ENCODE data around the gene DDAH1. TPM values are rescaled to one million over a fixed set of nuclear protein-coding genes. Genes with fewer than 3 reads are reported as not detected.

The DDAH1 gene
- total and polyA plus RNA-seq, 7 donors = 11.5 to 43.2 (median 25.2) TPM

GRCh38 chr1:85275701-85276214 lies 189.2 kb downstream of the DDAH1 start:
- peaks cover 0 to 39% (median 31%) of the 10 kb centered on the region in 4 donors for H3K4me1 ChIP-seq
- no peak for DNase-seq
- no peaks in the 10 kb centered on the region for H3K9me3 ChIP-seq
- H3K27ac ChIP-seq = peak overlapping the region; percentile 95 to 98 (median 96)
- WGBS, 2 donors = 1% methylated on average over 13 of the region's 13 CpGs
- TF ChIP-seq POLR2AphosphoS5 (IDR thresholded peaks at IDR 0.05) (no peak), CTCF (IDR thresholded peaks at IDR 0.05) (no peak), EP300 (IDR thresholded peaks at IDR 0.05) (no peak)
- intact Hi-C loops (cut with DNase I) = no loop called here
- no peaks in the 10 kb centered on the region for H3K27me3 ChIP-seq
- H3K36me3 ChIP-seq = peaks cover 0 to 2% (median under 1%) of the 10 kb centered on the region in 4 donors
- peak overlapping the region; percentile 74 to 96 (median 95) for H3K4me3 ChIP-seq

- TF ChIP-seq EP300 (IDR thresholded peaks at IDR 0.05) (no peak), POLR2AphosphoS5 (IDR thresholded peaks at IDR 0.05) (peak in 2 of 4 donors; percentile 27 to 47)
- peak overlapping the region; percentile 74 to 96 (median 95) for H3K4me3 ChIP-seq
- DNase-seq = no peak
- H3K9me3 ChIP-seq = no peaks in the 10 kb centered on the region
- H3K27ac ChIP-seq = peak overlapping the region; percentile 95 to 98 (median 96)
- H3K36me3 ChIP-seq = peaks cover 0 to 10% (median 6%) of the 10 kb centered on the region in 4 donors
- no peaks in the 10 kb centered on the region for H3K27me3 ChIP-seq
- H3K4me1 ChIP-seq = peaks cover 0 to 39% (median 31%) of the 10 kb centered on the region in 4 donors
- WGBS, 2 donors = 11 to 34% methylated on average over 1 of the region's 1 CpG
- intact Hi-C loops (cut with DNase I) = no loop called here
These were observed 189.9 kb downstream of the DDAH1 start for GRCh38 chr1:85274969-85275453.

GRCh38 chr1:85273397-85273796 lies 191.6 kb downstream of the DDAH1 start:
- H3K4me3 ChIP-seq = no peak overlapping the region

GRCh38 chr1:85268801-85269585 lies 196.0 kb downstream of the DDAH1 start:
- 47 to 86% methylated on average over 5 of the region's 5 CpGs for WGBS, 2 donors
- no peak overlapping the region for H3K4me3 ChIP-seq
- intact Hi-C loops (cut with DNase I) = no loop called here
- H3K36me3 ChIP-seq = peaks cover 0 to 63% (median 30%) of the 10 kb centered on the region in 4 donors
- no peak for TF ChIP-seq POLR2A (IDR thresholded peaks at IDR 0.05)
- TF ChIP-seq POLR2AphosphoS5 (IDR thresholded peaks at IDR 0.05) = no peak
- no peak for TF ChIP-seq EP300 (IDR thresholded peaks at IDR 0.05)
- no peak for TF ChIP-seq CTCF (IDR thresholded peaks at IDR 0.05)
- no peak for DNase-seq
- peaks cover 0 to 16% (median 10%) of the 10 kb centered on the region in 4 donors for H3K4me1 ChIP-seq
- H3K27ac ChIP-seq = no peak overlapping the region
- no peaks in the 10 kb centered on the region for H3K9me3 ChIP-seq
- H3K27me3 ChIP-seq = no peaks in the 10 kb centered on the region

More at GRCh38 chr1:85273397-85273796, 191.6 kb downstream of the DDAH1 start:
- TF ChIP-seq EP300 (IDR thresholded peaks at IDR 0.05) (no peak), POLR2A (IDR thresholded peaks at IDR 0.05) (no peak)
- peaks cover 0 to 26% (median 19%) of the 10 kb centered on the region in 4 donors for H3K36me3 ChIP-seq
- DNase-seq = no peak
- H3K27me3 ChIP-seq = no peaks in the 10 kb centered on the region
- intact Hi-C loops (cut with DNase I) = no loop called here
- no peak overlapping the region for H3K27ac ChIP-seq
- H3K9me3 ChIP-seq = no peaks in the 10 kb centered on the region
- H3K4me1 ChIP-seq = peaks cover 0 to 39% (median 29%) of the 10 kb centered on the region in 4 donors

Small RNA genes lying within 50 kb of the gene (small RNA-seq; reads per million reads assigned to genes)
- 0 reads per million in 3 donors for gene RF00019

Other genes with a start within 250 kb of the DDAH1 start
- 10 to 100 TPM in 3 of 4 donors, 1 to 10 TPM in 1; 8.9 to 31.1 (median 19.4) TPM for gene C1orf52, start 205.5 kb downstream of the DDAH1 start, total RNA-seq
- 10 to 100 TPM; 13.2 to 24.0 (median 13.4) TPM for gene C1orf52, start 205.5 kb downstream of the DDAH1 start, polyA plus RNA-seq
- 10 to 100 TPM in 2 of 4 donors, 1 to 10 TPM in 2; 6.7 to 14.2 (median 9.7) TPM for gene BCL10, start 188.5 kb downstream of the DDAH1 start, total RNA-seq
- 10 to 100 TPM; 33.6 to 49.7 (median 40.8) TPM for gene BCL10, start 188.5 kb downstream of the DDAH1 start, polyA plus RNA-seq
- 100 to 1,000 TPM in 2 of 4 donors, 10 to 100 TPM in 2; 28.2 to 150 (median 104) TPM for gene CCN1, start 115.6 kb upstream of the DDAH1 start, total RNA-seq
- gene CCN1, start 115.6 kb upstream of the DDAH1 start, polyA plus RNA-seq = 10 to 100 TPM in 2 of 3 donors, 1 to 10 TPM in 1; 3.9 to 79.5 (median 22.8) TPM
- gene ZNHIT6, start 243.3 kb upstream of the DDAH1 start, total RNA-seq = 10 to 100 TPM; 12.5 to 20.0 (median 15.8) TPM
- gene ZNHIT6, start 243.3 kb upstream of the DDAH1 start, polyA plus RNA-seq = 10 to 100 TPM in 1 of 3 donors, 1 to 10 TPM in 2; 3.9 to 10.7 (median 6.0) TPM

All from sigmoid colon (tissue), 7 donors.